Neutrophil (primary cell): ENCODE measurements around the gene HTRA2.
A peak's percentile ranks its signal among the peaks of the same experiment; 100 is the strongest.

Experiments used
- H3K27ac ChIP-seq: fragments of 200-600 bp; sonication (generic); 2 replicates; pipeline ENCODE4 v1.5.1; 2016; ENCODE audit warnings: mild to moderate bottlenecking, moderate library complexity
- H3K27me3 ChIP-seq: fragments of 200-600 bp; sonication (generic); 2 replicates; pipeline ENCODE4 v1.6.0; 2016; ENCODE audit warnings: mild to moderate bottlenecking
- H3K36me3 ChIP-seq: fragments of 200-600 bp; sonication (generic); 2 replicates; pipeline ENCODE4 v1.5.1; 2017
- H3K4me1 ChIP-seq, 2 experiments: fragments of 200-600 bp in 1 of 2; sonication (generic) in 1 of 2; 1 replicate in 1 of 2; 2 replicates in 1 of 2; pipeline versions ENCODE4 v1.5.1 to v1.6.1; 2013 to 2016; ENCODE audit warnings: low read depth in 1 of 2, low read length in 1 of 2, mild to moderate bottlenecking in 1 of 2, moderate library complexity in 1 of 2; ENCODE audit not compliant: control insufficient read depth in 1 of 2, insufficient read depth in 1 of 2
- H3K4me3 ChIP-seq, 2 experiments: fragments of 200-600 bp in 1 of 2; sonication (generic) in 1 of 2; 1 replicate in 1 of 2; 2 replicates in 1 of 2; pipeline ENCODE4 v1.5.1; 2013 to 2016; ENCODE audit warnings: low read depth in 1 of 2, low read length in 1 of 2, mild to moderate bottlenecking in 1 of 2, moderate library complexity in 1 of 2
- H3K9me3 ChIP-seq: fragments of 200-600 bp; sonication (generic); 2 replicates; pipeline ENCODE4 v1.5.1; 2016
- TF ChIP-seq, protein P1 (sequence below): fragments of 200-600 bp; sonication (generic); IDR thresholded peaks from 2 replicates; pipeline ENCODE4 v1.5.1; 2016; ENCODE audit warnings: antibody characterized with exemption

HTRA2 gene

DNA sequence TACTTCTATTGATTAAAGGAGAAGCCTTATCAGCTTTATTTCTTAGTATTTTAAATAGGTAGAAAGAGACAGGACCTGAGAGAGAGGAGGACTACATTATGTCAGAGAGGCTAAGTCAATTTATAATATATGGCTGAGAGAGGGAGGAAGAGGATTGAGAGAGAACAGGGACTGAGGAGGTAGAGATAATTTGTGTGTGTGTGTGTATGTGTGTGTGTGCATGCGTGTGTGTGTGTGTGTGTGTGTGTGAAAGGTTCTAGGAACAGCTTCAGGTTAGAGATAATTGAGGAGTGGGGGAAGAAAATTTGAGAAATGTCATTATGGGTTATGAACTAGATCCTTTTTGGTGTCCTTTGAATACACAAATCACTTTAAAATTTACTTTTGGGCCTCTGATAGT, 40.0 kb downstream of the HTRA2 start:
- H3K27me3 ChIP-seq: no peaks in the 10 kb centered on the region
- H3K9me3 ChIP-seq: no peaks in the 10 kb centered on the region
- H3K4me1 ChIP-seq: peaks cover 21 to 24% of the 10 kb centered on the region in 2 experiments
- TF ChIP-seq, protein P1, sequence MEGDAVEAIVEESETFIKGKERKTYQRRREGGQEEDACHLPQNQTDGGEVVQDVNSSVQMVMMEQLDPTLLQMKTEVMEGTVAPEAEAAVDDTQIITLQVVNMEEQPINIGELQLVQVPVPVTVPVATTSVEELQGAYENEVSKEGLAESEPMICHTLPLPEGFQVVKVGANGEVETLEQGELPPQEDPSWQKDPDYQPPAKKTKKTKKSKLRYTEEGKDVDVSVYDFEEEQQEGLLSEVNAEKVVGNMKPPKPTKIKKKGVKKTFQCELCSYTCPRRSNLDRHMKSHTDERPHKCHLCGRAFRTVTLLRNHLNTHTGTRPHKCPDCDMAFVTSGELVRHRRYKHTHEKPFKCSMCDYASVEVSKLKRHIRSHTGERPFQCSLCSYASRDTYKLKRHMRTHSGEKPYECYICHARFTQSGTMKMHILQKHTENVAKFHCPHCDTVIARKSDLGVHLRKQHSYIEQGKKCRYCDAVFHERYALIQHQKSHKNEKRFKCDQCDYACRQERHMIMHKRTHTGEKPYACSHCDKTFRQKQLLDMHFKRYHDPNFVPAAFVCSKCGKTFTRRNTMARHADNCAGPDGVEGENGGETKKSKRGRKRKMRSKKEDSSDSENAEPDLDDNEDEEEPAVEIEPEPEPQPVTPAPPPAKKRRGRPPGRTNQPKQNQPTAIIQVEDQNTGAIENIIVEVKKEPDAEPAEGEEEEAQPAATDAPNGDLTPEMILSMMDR: no peak
- no peak overlapping the region for H3K4me3 ChIP-seq
- H3K36me3 ChIP-seq: no peaks in the 10 kb centered on the region
- no peak overlapping the region for H3K27ac ChIP-seq

DNA sequence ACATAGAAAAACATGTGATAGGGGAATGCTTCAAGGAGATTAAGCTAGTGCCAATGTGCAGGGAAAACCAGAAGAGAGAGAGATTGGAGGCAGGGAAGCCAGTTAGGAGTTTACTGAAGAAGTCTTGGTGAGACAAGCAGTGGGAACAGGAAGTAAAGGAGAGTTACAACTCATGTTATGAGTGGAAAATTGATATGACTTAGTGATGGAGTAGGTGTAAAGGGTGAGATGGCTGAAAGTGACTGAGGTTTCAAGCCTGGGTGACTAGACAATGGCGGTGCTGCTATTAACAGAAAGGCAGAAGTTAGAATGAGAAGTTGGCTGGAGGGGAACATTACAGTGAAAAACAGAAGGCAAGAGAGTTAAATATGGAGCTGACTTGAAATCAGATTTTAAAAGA, 41.3 kb downstream of the HTRA2 start:
- Histone ChIP-seq H3K27ac (peak overlapping the region; percentile 58), H3K4me1 (peaks cover 35 to 38% of the 10 kb centered on the region in 2 experiments), H3K9me3 (no peaks in the 10 kb centered on the region), H3K27me3 (no peaks in the 10 kb centered on the region), H3K4me3 (no peak overlapping the region), H3K36me3 (no peaks in the 10 kb centered on the region)
- TF ChIP-seq, protein P1: no peak

DNA sequence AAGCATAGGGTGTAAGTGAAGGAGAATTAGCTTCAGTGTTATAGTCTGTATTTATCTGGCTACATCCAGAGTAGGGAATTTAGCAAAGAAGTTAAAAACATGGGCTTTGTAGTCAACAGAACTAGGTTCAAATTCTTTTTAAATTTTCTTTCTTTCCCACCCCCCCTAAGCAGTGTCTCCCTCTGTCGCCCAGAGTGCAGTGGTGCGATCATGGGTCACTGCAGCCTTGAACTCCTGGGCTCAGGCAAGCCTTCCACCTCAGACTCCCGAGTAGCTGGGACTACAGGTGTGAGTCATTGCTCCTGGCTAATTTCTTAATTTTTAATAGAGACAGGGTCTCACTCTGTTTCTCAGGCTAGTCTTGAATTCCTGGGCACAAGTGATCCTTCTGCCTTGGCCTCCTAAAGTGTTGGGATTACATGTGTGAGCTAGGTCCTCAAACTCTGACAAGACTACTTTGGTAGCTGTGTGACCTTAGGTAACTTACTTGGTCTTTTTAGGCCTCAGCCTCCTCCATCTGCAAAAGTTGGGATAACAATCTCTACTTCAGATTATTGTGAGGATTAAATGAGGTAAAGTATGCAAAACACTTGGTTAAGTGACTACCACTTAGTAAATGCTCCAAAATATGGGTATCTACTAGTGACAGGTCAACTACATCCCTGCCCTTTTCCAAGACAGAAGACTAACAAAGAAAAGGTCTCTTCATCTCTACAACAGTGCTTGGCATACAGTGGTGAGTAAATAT, 42.6 kb downstream of the HTRA2 start:
- Histone ChIP-seq H3K9me3 (no peaks in the 10 kb centered on the region), H3K4me1 (peaks cover 48 to 51% of the 10 kb centered on the region in 2 experiments), H3K27ac (peak overlapping the region; percentile 83), H3K27me3 (no peaks in the 10 kb centered on the region), H3K36me3 (no peaks in the 10 kb centered on the region), H3K4me3 (no peak overlapping the region)
- TF ChIP-seq, protein P1: no peak

DNA sequence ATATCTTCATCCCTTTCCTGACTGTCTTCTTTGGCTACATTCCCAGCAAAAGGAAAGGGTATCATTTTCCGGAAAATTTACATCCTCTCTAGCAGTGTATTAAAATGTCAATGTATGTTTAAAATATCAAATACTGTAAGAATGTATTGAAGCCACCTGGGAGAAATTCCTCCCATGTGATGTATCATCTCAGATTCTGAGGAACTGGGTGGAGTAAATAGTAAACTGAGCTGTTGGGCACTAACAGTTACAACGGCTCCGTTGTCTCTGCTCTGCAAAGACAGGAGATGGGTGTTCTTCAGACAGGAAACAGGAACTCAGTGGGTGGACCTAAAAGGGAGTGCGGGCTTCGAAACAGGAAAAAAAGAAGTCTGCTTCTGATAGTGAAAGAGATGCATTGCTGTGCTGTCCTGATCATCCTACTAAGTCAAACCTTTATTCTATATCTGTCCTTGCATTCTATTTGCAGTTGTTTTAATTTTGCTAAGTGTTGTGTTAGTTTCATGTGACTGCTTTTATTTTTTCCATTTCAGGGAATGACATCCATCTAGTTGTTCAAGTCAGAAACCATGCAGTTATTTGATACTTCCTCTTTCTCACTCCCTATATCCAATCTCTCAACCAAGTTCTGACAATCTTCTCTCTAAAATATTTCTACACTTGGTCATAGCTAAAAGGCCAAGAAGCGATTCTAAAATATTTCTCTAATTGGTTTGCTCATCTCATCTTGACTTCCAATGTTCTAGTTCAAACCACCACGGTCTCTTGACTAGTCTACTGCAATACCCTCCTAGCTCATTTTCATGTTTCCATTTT, 44.2 kb downstream of the HTRA2 start:
- Histone ChIP-seq H3K9me3 (no peaks in the 10 kb centered on the region), H3K36me3 (no peaks in the 10 kb centered on the region), H3K27ac (peak overlapping the region; percentile 83), H3K4me3 (peak overlapping the region; percentile 43 to 49), H3K27me3 (no peaks in the 10 kb centered on the region), H3K4me1 (peaks cover 64 to 67% of the 10 kb centered on the region in 2 experiments)
- TF ChIP-seq, protein P1: no peak

DNA sequence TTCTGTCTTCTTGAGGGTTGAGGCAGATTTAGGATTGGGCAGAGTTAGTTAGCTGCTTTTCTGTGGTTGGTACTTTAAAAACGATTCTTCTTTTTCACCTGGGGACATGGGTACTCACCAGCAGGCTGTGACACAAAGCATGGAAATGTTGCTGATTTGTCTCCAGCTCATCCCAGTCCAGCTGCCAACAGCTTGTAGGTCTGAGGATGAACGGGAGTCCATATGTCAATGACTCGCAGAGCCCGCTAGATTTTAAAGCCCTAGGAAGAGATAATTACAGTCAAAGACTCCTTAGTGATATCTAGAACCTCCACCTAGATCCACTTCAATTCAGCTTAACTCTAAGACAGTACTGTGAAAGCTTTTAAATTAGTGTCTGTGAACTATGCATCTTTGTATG, 45.6 kb downstream of the HTRA2 start:
- peaks cover 69 to 70% of the 10 kb centered on the region in 2 experiments for H3K4me1 ChIP-seq
- TF ChIP-seq, protein P1: no peak
- no peaks in the 10 kb centered on the region for H3K27me3 ChIP-seq
- no peaks in the 10 kb centered on the region for H3K9me3 ChIP-seq
- no peak overlapping the region for H3K4me3 ChIP-seq
- H3K27ac ChIP-seq: peak overlapping the region; percentile 83
- H3K36me3 ChIP-seq: no peaks in the 10 kb centered on the region
